GM12878 (cell line): ENCODE results near the gene DCTPP1. TPM values are rescaled to one million over a fixed set of nuclear protein-coding genes. Genes with fewer than 3 reads are reported as not detected.

Source experiments
- ATAC-seq: fragments of 200-7000 bp; cut with Tn5 transposase; 3 replicates; pipeline ENCODE4 v1.9.1; 2020; ENCODE audit warnings: mild to moderate bottlenecking, moderate library complexity
- BruUV-seq: library from RNA; stranded (reverse); fragments of 400-500 nt; replicated peaks from 2 replicates; lab custom pipeline; 2021; lab: Mats Ljungman, UMichigan
- CTCF ChIA-PET: fragments of 300-600 bp; sonication (Branson Sonifier 250); formaldehyde crosslinking; extraction: SDS; loops from one replicate; lab custom pipeline; 2021; ENCODE audit warnings: inconsistent platforms; lab: Yijun Ruan, JAX
- POLR2A ChIA-PET: fragments of 350-600 bp; formaldehyde crosslinking; extraction: SDS; loops from one replicate; lab custom pipeline; 2021; ENCODE audit warnings: inconsistent platforms; lab: Charles Lee
- RAD21 ChIA-PET: fragments of 300-600 bp; sonication (Branson Sonifier 250); formaldehyde crosslinking; loops from one replicate; lab custom pipeline; 2023; ENCODE audit warnings: antibody characterized with exemption; ENCODE audit not compliant: unreplicated experiment; lab: Charles Lee
- SMC1A ChIA-PET: fragments of 300-600 bp; sonication (Branson Sonifier 250); formaldehyde crosslinking; loops from one replicate; lab custom pipeline; 2023; ENCODE audit not compliant: unreplicated experiment, uncharacterized antibody; lab: Charles Lee
- DNase-seq: peaks from one replicate; pipeline ENCODE4 v3.0.0-alpha.2; 2011; ENCODE audit warnings: low read depth, low spot score
- FAIRE-seq: peaks from 3 replicates; lab custom pipeline; 2011; peaks lifted over from hg19 to GRCh38; lab: Jason Lieb, UNC
- H2AFZ ChIP-seq: 2 replicates; pipeline ENCODE4 v1.6.0; 2011; ENCODE audit warnings: low read depth, low read length, control low read depth; ENCODE audit not compliant: control insufficient read depth
- H3K27ac ChIP-seq: 2 replicates; pipeline ENCODE4 v1.5.1; 2011; ENCODE audit warnings: control low read depth; ENCODE audit not compliant: control insufficient read depth, insufficient read depth
- H3K27me3 ChIP-seq, 2 experiments: replicated peaks in 1 of 2; 2 replicates each; pipeline versions ENCODE4 v1.6.0 to v1.6.1; 2011; ENCODE audit warnings: low read length in 1 of 2; ENCODE audit not compliant: control insufficient read depth in 2 of 2, insufficient read depth in 2 of 2
- H3K36me3 ChIP-seq, 2 experiments: 2 replicates each; pipeline ENCODE4 v1.5.1; 2011; ENCODE audit warnings: low read length in 1 of 2; ENCODE audit not compliant: control insufficient read depth in 2 of 2, insufficient read depth in 2 of 2
- H3K4me1 ChIP-seq: 2 replicates; pipeline ENCODE4 v1.6.1; 2011; ENCODE audit warnings: mild to moderate bottlenecking, low read length, moderate library complexity, mixed read lengths; ENCODE audit not compliant: control insufficient read depth, insufficient read depth
- H3K4me2 ChIP-seq: 2 replicates; pipeline ENCODE4 v1.6.0; 2011; ENCODE audit warnings: control low read depth; ENCODE audit not compliant: control insufficient read depth, insufficient read depth
- H3K4me3 ChIP-seq: fragments of 200-600 bp; sonication (generic); 2 replicates; pipeline ENCODE4 v1.5.1; 2016
- H3K79me2 ChIP-seq: 2 replicates; pipeline ENCODE4 v1.6.0; 2011; ENCODE audit warnings: low read length; ENCODE audit not compliant: control insufficient read depth, insufficient read depth
- H3K9ac ChIP-seq: 2 replicates; pipeline ENCODE4 v1.8.0; 2011; ENCODE audit warnings: low read length, control low read depth, mixed read lengths; ENCODE audit not compliant: control insufficient read depth, insufficient read depth
- H3K9me3 ChIP-seq: replicated peaks from 3 replicates; pipeline ENCODE4 v1.5.1; 2011; ENCODE audit warnings: mild to moderate bottlenecking, low read length; ENCODE audit not compliant: control insufficient read depth, insufficient read depth
- H4K20me1 ChIP-seq: 2 replicates; pipeline ENCODE4 v1.6.0; 2011; ENCODE audit not compliant: control insufficient read depth, insufficient read depth
- CHD1 ChIP-seq: IDR thresholded peaks from 2 replicates; pipeline ENCODE4 v1.6.1; 2012; ENCODE audit warnings: low read depth, low read length, improper control_type of control experiment
- IKZF2 ChIP-seq, 2 experiments: fragments of 450-650 bp; IDR thresholded peaks; 2 replicates each; pipeline ENCODE4 v1.6.1; 2017; ENCODE audit warnings: mild to moderate bottlenecking in 2 of 2, moderate library complexity in 2 of 2
- KAT2A ChIP-seq: conservative IDR thresholded peaks from 2 replicates; pipeline ENCODE4 v1.6.1; 2011; ENCODE audit warnings: low read depth, low read length; ENCODE audit not compliant: control insufficient read depth
- KDM1A ChIP-seq: fragments of 200-600 bp; sonication (generic); IDR thresholded peaks from 2 replicates; pipeline ENCODE4 v1.6.1; 2016; ENCODE audit warnings: borderline replicate concordance
- MEF2B ChIP-seq: fragments of 450-650 bp; IDR thresholded peaks from 2 replicates; pipeline ENCODE4 v1.6.1; 2018; ENCODE audit warnings: mild to moderate bottlenecking, moderate library complexity; ENCODE audit not compliant: partially characterized antibody, poor library complexity, severe bottlenecking
- RFX5 ChIP-seq: IDR thresholded peaks from 2 replicates; pipeline ENCODE4 v1.6.1; 2011; ENCODE audit warnings: low read depth, low read length, improper control_type of control experiment
- SMC3 ChIP-seq: IDR thresholded peaks from 2 replicates; pipeline ENCODE4 v1.6.1; 2011; ENCODE audit warnings: low read length, improper control_type of control experiment, borderline replicate concordance
- WRNIP1 ChIP-seq: IDR thresholded peaks from 2 replicates; pipeline ENCODE4 v1.6.1; 2011; ENCODE audit warnings: low read depth, low read length, improper control_type of control experiment, borderline replicate concordance
- ZNF622 ChIP-seq: fragments of 450-650 bp; IDR thresholded peaks from 2 replicates; pipeline ENCODE4 v1.6.1; 2017; ENCODE audit warnings: mild to moderate bottlenecking, inconsistent platforms
- WGBS: methylation state at CpG from one replicate; pipeline ENCODE4 v1.1.6; 2016; ENCODE audit warnings: low lambda C conversion rate; ENCODE audit not compliant: insufficient replicate concordance, insufficient coverage; ENCODE audit errors: missing lambda C conversion rate; 5-methylcytosine and 5-hydroxymethylcytosine counted together
- in situ Hi-C: fragments of 300-500 bp; cut with MboI; formaldehyde crosslinking; loops from 9 replicates; pipeline ENCODE4 v1.14.3; 2018; ENCODE audit warnings: mixed read lengths
- intact Hi-C: fragments of 100-400 bp; cut with micrococcal nuclease; formaldehyde crosslinking; loops from one replicate; pipeline ENCODE4 v1.14.2; 2022; ENCODE audit not compliant: unreplicated experiment
- polyA plus RNA-seq, 11 experiments: library from polyadenylated mRNA; depleted of rRNA in 4 of 11; unstranded in 6 of 11; stranded (reverse) in 5 of 11; fragments of >200 nt; fragmentation: Nextera tagmentation in 4 of 11; fragmentation: Illumina TruSeq in 1 of 11; extraction: Ambion mirVana in 4 of 11; extraction: Trizol in 1 of 11; gene quantifications; 1 replicate in 1 of 11; 2 replicates in 10 of 11; pipeline versions ENCODE4 v1.2.1 to v1.2.3, GENCODE V29; 2011 to 2016; ENCODE audit warnings: inconsistent platforms in 2 of 11, missing spikeins in 2 of 11, low read depth in 1 of 11
- total RNA-seq, 4 experiments: library from RNA; depleted of rRNA in 3 of 4; stranded (reverse); fragments of >200 nt in 3 of 4; fragmentation: Illumina TruSeq in 1 of 4; extraction: Trizol in 1 of 4; gene quantifications; 2 replicates each; pipeline versions ENCODE4 v1.2.1 to v1.2.3, GENCODE V29; 2013 to 2021
- TF ChIP-seq, protein P1 (sequence below), 3 experiments: IDR thresholded peaks in 2 of 3; conservative IDR thresholded peaks in 1 of 3; 2 replicates each; pipeline ENCODE4 v1.5.1; 2011; ENCODE audit warnings: low read depth in 3 of 3, low read length in 3 of 3, mild to moderate bottlenecking in 3 of 3, control low read depth in 2 of 3, moderate library complexity in 2 of 3, inconsistent platforms in 1 of 3, mixed read lengths in 1 of 3; ENCODE audit not compliant: control insufficient read depth in 2 of 3, insufficient read depth in 1 of 3; ENCODE audit errors: extremely low read depth in 1 of 3
- TF ChIP-seq, protein P2 (sequence below): IDR thresholded peaks from 2 replicates; pipeline ENCODE4 v1.6.1; 2012; ENCODE audit warnings: low read depth, low read length, improper control_type of control experiment
- TF ChIP-seq, protein P3 (sequence below): IDR thresholded peaks from 2 replicates; pipeline ENCODE4 v1.6.1; 2012; ENCODE audit warnings: mild to moderate bottlenecking, low read depth, low read length
- TF ChIP-seq, protein P4 (sequence below): fragments of 450-650 bp; formaldehyde crosslinking; IDR thresholded peaks from 2 replicates; pipeline ENCODE4 v1.5.0; 2022; ENCODE audit warnings: mild to moderate bottlenecking, missing genetic modification characterization

DCTPP1 gene
- total and polyA plus RNA-seq, 10 of the 15 experiments (the other 5 are each of a cell fraction or from before 2014, with no cell fraction given): 72.1 to 266 (median 157) TPM

DNA sequence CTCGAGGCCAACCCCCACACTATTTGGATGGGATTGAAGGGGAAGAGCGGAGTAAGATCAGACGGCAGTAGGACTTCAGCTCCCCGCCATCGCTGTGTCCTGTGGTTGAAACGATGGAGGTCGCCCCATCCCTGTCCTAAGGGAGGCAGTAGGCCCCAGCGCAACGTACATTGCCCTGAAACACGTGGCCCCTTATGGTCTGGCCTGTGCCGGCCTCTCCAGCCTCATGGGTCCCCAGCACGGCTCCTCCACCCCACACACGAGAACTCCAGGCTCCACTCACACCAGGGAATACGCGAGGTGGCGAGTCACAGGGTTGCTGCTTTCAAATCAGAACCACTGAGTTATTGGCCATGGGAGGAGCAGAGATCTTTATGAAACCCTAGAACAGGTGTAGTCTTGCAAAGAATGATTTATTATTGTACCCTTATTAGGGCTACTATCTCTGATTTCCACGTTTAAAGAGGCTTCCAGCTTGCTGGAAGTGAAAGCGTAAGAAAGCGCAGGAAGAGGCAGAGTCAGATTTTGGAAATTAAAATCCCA, 669 bp upstream of the DCTPP1 start:
- in situ Hi-C loops: no loop called here
- FAIRE-seq (no peak), DNase-seq (no peak), ATAC-seq (peak; percentile 47)
- Histone ChIP-seq H4K20me1 (no peaks in the 10 kb centered on the region), H3K36me3 (no peaks in the 10 kb centered on the region; a peak in 2 of 4 replicates), H3K4me1 (peaks cover 13% of the 10 kb centered on the region), H3K27ac (peak overlapping the region; percentile 81), H3K79me2 (peaks cover 21% of the 10 kb centered on the region), H3K4me3 (no peak overlapping the region), H3K9ac (peak overlapping the region; percentile 54; the same call in 1 of the 2 replicates), H2AFZ (peak overlapping the region; percentile 95), H3K27me3 (no peaks in the 10 kb centered on the region), H3K4me2 (peak overlapping the region; percentile 78), H3K9me3 (no peaks in the 10 kb centered on the region)
- ChIA-PET CTCF (interaction anchor here (0.6 to 5.0 kb wide), 48 partner anchors 9 to 339 kb away, joined by 3 to 89 read pairs (median 8); partner anchors contain the start of genes FBRS, ITGAL, SEPHS2 and TBC1D10B), RAD21 (interaction anchor here (0.8 to 3.9 kb wide), 42 partner anchors 9 to 339 kb away, joined by 3 to 129 read pairs (median 9); partner anchors contain the start of genes ITGAL, PRR14, SEPHS2 and TBC1D10B), SMC1A (interaction anchor here (0.9 to 6.1 kb wide), 40 partner anchors 8 to 338 kb away, joined by 3 to 64 read pairs (median 5); partner anchors contain the start of genes ITGAL, TBX6, ZNF48 and ZNF689), POLR2A (interaction anchor here (0.5 to 2.0 kb wide), 28 partner anchors 8 to 229 kb away, joined by 3 to 23 read pairs (median 4); partner anchors contain the start of genes FBRS, ITGAL, TBC1D10B and ZNF689)
- BruUV-seq: TSS peak; percentile 90
- WGBS: 64% methylated on average over 19 of the region's 19 CpGs
- intact Hi-C loops: loop anchor here (1.0 to 2.0 kb wide), 6 partner anchors 28 to 199 kb away; partner anchors contain the start of genes ZNF747 and ZNF768
- TF ChIP-seq, protein P1, sequence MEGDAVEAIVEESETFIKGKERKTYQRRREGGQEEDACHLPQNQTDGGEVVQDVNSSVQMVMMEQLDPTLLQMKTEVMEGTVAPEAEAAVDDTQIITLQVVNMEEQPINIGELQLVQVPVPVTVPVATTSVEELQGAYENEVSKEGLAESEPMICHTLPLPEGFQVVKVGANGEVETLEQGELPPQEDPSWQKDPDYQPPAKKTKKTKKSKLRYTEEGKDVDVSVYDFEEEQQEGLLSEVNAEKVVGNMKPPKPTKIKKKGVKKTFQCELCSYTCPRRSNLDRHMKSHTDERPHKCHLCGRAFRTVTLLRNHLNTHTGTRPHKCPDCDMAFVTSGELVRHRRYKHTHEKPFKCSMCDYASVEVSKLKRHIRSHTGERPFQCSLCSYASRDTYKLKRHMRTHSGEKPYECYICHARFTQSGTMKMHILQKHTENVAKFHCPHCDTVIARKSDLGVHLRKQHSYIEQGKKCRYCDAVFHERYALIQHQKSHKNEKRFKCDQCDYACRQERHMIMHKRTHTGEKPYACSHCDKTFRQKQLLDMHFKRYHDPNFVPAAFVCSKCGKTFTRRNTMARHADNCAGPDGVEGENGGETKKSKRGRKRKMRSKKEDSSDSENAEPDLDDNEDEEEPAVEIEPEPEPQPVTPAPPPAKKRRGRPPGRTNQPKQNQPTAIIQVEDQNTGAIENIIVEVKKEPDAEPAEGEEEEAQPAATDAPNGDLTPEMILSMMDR (IDR thresholded peaks at IDR 0.05 in 2 of 3, conservative IDR thresholded peaks at IDR 0.05 in 1 of 3; ENCODE audit: control insufficient read depth in 2 of 3, extremely low read depth in 1 of 3, insufficient read depth in 1 of 3, low read depth in 3 of 3, low read length in 3 of 3): peak in 1 of 3 experiments; percentile 22; a peak in 1 of 6 replicates
- TF ChIP-seq KDM1A: no peak
- no peak for TF ChIP-seq KAT2A
- no peak for TF ChIP-seq RFX5
- TF ChIP-seq, protein P2, sequence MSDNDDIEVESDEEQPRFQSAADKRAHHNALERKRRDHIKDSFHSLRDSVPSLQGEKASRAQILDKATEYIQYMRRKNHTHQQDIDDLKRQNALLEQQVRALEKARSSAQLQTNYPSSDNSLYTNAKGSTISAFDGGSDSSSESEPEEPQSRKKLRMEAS: peak; percentile 53; the same call in 1 of the 2 replicates
- TF ChIP-seq, protein P3, sequence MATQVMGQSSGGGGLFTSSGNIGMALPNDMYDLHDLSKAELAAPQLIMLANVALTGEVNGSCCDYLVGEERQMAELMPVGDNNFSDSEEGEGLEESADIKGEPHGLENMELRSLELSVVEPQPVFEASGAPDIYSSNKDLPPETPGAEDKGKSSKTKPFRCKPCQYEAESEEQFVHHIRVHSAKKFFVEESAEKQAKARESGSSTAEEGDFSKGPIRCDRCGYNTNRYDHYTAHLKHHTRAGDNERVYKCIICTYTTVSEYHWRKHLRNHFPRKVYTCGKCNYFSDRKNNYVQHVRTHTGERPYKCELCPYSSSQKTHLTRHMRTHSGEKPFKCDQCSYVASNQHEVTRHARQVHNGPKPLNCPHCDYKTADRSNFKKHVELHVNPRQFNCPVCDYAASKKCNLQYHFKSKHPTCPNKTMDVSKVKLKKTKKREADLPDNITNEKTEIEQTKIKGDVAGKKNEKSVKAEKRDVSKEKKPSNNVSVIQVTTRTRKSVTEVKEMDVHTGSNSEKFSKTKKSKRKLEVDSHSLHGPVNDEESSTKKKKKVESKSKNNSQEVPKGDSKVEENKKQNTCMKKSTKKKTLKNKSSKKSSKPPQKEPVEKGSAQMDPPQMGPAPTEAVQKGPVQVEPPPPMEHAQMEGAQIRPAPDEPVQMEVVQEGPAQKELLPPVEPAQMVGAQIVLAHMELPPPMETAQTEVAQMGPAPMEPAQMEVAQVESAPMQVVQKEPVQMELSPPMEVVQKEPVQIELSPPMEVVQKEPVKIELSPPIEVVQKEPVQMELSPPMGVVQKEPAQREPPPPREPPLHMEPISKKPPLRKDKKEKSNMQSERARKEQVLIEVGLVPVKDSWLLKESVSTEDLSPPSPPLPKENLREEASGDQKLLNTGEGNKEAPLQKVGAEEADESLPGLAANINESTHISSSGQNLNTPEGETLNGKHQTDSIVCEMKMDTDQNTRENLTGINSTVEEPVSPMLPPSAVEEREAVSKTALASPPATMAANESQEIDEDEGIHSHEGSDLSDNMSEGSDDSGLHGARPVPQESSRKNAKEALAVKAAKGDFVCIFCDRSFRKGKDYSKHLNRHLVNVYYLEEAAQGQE: no peak
- TF ChIP-seq CHD1: no peak
- peak in 1 of 2 experiments; percentile 8; a peak in 2 of 4 replicates for TF ChIP-seq IKZF2 (IDR thresholded peaks at IDR 0.05)
- TF ChIP-seq SMC3: no peak; the same call in 1 of the 2 replicates
- peak; percentile 41 for TF ChIP-seq MEF2B
- no peak for TF ChIP-seq ZNF622
- TF ChIP-seq, protein P4, sequence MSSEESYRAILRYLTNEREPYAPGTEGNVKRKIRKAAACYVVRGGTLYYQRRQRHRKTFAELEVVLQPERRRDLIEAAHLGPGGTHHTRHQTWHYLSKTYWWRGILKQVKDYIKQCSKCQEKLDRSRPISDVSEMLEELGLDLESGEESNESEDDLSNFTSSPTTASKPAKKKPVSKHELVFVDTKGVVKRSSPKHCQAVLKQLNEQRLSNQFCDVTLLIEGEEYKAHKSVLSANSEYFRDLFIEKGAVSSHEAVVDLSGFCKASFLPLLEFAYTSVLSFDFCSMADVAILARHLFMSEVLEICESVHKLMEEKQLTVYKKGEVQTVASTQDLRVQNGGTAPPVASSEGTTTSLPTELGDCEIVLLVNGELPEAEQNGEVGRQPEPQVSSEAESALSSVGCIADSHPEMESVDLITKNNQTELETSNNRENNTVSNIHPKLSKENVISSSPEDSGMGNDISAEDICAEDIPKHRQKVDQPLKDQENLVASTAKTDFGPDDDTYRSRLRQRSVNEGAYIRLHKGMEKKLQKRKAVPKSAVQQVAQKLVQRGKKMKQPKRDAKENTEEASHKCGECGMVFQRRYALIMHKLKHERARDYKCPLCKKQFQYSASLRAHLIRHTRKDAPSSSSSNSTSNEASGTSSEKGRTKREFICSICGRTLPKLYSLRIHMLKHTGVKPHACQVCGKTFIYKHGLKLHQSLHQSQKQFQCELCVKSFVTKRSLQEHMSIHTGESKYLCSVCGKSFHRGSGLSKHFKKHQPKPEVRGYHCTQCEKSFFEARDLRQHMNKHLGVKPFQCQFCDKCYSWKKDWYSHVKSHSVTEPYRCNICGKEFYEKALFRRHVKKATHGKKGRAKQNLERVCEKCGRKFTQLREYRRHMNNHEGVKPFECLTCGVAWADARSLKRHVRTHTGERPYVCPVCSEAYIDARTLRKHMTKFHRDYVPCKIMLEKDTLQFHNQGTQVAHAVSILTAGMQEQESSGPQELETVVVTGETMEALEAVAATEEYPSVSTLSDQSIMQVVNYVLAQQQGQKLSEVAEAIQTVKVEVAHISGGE (CRISPR knock-in tag): no peak
- TF ChIP-seq WRNIP1: no peak
